Measurements from ENCODE around the gene TENM4.

The TENM4 gene

GRCh38 chr11:79102840-79103239 lies 338.0 kb downstream of the TENM4 start:
- DNase-seq = no peak

GRCh38 chr11:79101656-79102055 lies 339.2 kb downstream of the TENM4 start:
- no peak for DNase-seq

DNA sequence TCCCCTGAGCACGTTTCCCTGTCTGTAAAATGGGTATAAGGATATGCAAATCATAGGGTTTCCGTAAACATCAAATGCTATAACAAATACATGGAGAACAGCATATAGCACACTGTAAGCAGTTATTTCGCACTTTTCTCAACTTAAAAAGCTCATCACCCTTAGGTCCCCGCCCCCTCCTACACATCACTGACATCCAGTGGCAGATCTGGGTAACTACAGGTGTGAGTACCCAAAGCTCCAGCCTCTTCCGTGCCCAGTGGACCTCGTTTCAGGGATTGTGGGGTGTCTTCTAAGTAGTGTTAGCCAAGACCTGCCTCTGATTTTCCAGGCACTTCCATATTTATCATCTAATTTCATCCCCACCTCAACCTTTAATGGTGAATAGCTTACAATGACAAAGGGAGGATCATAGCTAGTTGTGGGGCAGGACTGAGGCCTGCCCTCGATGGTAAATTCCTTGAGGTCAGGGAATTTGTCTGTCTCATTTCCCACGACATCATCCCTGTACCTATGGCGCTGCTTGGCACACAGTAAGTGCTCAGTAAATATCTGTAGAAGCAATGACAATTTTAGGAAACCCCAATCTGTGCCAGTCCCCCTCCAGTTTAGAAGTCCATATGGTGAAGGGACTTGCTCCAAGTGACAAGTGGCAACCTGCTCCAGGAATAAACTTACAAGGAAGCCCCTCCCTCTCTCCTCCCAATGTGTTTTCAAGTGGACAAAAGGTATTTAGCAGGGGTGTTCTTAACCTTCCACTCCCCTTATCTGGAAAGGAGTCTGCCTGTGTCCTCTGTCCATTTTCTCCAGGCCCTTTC lies 340.5 kb downstream of the TENM4 start:
- peak; percentile 35 for DNase-seq

DNA sequence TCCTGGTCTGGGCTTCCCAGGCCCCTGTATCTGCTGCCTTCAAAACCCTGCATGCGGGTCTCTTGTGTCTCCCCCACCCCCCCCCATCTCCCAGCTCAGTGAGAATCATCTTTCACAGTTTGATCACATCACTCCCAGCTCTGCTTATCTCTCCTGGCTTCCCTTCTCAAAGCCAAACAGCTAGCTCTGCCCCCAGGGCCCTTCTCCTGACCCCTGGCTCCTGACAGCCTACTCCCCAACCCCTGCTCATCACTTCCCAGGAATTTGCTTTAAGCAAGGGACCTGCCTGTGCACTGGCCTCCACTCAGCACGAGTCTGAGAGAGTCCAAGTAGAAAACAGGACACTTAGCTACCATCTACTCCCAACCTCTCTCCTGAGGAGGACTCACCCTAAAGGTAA lies 342.7 kb downstream of the TENM4 start:
- DNase-seq = no peak

DNA sequence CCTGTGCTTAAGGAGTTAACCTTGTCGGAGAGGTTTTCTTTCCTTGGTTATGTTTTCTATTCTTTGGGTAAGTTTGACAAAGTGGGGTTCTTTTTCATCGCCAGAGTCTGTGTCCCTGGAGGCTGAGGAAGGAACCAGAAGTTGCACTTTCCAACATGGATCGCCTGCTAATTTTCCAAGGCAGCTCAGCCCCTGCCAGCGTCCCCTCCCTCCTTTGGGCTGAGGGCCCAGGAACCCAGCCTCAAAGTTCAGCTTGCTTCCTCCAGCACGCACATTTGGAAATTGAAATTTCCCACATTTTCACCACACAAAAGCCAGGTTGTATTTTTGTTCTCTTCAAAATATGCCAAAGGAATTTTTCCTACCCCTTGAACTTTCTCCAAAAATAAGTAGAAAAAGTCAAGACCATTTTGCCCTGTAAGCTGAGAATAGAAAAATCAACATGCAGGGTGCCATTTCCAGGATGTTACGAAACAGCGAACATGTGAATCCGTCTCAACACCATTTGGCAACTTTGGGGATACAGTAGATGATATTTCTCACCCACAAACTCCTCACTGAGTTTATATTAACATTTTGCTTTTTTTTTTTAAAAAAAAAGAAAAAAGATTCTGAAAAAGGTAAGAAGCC lies 343.5 kb downstream of the TENM4 start:
- DNase-seq = no peak

DNA sequence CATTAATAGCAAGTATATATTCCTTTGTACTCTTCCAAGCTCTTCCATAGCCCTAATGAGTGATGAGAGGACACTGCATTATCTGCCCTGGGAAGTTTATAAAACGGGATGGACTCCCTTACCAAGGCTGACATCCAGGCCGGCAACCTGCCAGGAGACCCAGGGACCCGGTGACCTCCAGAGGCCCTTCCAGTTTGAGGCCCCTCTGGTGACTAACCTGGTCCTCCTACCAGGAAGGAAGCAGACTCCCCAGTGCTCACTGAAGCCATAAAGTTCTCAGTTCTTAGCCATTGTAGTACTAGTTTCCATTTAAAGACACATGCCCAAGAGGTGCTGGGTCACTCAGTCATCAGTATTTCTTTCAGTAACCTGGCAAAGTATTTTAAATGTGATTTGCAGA lies 345.4 kb downstream of the TENM4 start:
- no peak for DNase-seq

DNA sequence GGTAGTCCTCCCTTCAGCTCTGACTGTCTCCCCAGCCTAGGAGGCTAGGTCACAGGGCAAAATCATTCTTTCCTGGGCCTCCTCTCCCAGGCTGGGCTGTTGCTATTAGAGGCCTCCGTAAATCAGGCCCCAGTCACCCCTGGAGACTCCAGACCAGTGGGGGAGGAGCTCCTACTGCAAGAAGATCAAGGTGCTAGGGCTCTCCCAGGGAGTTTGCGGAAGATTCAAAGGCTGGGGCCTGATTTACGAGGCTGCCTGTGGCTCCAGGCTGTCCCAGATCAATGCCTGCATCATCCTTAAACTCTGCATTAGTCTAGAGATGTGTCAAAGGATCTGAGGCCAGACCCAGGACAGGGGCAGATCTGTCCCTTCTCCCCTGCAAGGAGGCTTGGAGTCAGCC lies 346.2 kb downstream of the TENM4 start:
- DNase-seq = no peak

- peak; percentile 42 for DNase-seq
Observed at GRCh38 chr11:79092791-79093353, 348.0 kb downstream of the TENM4 start.

DNA sequence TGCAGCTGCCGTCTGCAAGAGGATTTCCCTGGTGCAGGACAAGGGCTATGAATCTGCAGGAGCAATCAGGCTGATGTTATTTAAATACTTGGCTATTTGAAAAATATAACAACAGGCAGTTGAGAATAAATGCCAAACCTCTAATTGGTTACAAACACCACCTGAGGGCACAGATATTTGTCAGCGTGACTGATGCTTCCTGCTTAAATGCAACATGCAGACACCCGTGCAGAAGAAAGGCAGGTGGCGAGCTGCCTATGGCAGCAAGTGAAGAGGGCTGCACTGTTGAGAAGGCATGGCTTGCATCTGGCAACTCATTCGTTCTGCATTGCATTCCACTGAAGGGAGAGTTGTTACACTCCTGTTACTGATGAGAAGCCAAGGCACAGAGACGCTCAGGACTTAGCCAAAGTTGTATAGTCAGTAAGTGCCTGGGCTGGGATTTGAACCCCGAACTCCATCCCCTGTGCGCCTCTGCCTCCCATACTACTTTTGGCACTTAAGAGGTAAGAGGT lies 350.6 kb downstream of the TENM4 start:
- DNase-seq = no peak

DNA sequence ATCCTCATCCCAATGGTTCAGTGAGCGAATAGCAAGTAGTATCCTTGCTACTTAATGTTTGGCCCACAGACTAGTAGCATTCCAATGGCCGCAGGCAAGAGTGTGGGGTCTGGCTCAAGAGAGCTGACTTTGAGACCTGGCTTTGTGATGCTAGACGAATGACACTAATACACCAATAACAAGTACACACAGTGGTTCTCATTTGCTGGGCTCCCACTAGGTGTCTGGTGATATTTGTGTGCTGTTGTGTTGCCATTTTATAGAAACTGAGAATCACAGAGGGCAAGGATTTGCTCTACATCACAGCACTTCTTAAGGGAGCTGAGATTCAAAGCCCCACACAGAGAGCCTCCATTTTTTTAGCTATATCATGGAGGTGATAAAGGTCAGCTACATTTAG lies 351.2 kb downstream of the TENM4 start:
- DNase-seq = no peak

DNA sequence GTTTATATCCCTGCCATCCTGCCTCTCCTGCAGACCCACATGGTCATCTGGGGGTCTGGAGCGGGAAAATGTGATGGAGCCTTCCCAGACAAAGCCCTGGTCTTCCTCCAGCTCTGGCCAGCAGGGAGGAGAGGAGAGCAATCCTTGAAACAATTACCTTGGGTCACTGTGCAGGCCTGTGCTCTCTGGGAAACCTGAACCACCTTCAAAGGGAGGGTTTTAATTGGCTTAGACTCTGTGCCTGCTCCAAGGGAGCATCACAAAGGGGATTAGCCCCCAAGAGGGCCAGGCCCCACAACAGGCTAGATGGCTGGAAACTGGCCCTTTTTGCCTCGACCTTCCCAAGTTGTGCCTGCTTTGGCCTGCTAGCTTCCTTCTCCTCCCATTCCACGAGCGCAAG lies 351.9 kb downstream of the TENM4 start:
- no peak for DNase-seq

DNA sequence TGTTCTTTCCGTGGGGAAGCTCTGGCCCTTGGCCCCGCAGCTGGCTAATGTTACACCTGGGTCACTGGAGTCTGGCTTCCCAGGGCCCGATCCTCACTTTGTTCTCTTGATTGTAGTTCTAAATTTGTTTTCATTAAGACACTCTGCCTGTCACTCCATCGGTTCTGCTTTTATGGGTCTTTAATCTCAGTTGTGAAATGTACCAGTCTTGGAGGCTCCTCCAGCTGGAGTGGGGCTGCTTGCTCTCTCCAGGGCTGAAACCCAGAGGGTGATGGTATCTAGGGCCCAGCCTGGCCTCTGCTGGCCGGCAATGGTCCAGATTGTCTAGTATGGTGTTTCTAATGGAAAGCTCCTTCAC lies 352.9 kb downstream of the TENM4 start:
- DNase-seq = no peak

DNA sequence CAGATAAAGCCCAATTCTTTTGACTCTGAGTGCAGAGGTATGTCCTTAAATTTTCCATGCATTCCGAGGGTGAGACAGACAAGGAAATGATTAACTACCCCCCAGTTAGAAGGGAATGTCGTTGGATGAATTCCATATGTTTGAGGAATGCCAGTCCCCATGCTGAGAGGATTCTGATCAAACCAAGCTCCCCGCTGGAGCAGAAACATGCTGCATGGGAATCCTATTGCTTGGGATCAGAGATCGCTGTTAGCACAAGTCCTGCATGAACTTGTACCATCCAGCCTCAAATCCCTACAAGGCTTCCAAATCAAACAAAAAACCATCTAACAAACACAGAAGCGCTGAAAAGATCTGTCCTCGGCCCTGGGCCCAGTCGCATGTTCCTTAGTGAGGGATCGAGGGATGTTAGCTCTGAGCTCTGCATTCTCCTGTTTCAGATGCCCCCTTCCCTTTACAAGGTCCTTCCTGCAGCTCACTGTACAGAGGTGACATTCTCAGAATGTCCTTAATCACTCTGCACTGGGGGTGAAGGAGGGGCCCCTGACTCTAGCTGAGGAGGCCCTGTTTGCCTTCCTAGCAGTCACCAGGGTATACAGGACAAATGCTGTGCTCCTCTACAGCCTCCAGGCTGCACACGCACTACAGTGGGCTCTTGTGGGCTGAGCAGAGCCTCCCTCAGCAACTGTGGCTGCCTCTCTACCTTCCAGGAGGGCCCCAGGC lies 353.4 kb downstream of the TENM4 start:
- no peak for DNase-seq

DNA sequence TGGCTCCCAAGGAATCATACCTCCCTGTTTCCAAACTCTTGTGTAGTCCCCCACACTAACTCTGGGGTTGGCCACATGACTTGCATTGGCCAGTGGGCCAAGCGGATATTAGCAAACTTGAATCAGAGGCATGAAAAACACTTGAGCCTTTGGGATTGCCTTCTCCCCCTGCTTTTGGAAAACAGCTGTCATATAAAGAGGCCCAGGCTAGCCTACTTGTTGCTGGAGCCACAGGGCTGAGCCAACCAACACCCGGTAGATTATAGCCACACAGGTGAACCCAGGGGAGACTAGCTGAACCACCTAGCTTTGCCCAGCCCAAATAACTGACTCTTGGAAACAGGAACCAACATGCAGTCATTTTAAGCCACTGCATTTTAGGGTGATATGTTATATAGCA lies 354.8 kb downstream of the TENM4 start:
- DNase-seq = no peak

- DNase-seq = no peak
Observed at GRCh38 chr11:79084382-79084781, 356.4 kb downstream of the TENM4 start.

GRCh38 chr11:79083352-79083751 lies 357.5 kb downstream of the TENM4 start:
- no peak for DNase-seq

- no peak for DNase-seq
Observed at GRCh38 chr11:79082907-79083306, 357.9 kb downstream of the TENM4 start.

- no peak for DNase-seq
Observed at GRCh38 chr11:79082280-79082679, 358.6 kb downstream of the TENM4 start.

- DNase-seq = no peak
Observed at GRCh38 chr11:79081471-79082031, 359.3 kb downstream of the TENM4 start.

DNA sequence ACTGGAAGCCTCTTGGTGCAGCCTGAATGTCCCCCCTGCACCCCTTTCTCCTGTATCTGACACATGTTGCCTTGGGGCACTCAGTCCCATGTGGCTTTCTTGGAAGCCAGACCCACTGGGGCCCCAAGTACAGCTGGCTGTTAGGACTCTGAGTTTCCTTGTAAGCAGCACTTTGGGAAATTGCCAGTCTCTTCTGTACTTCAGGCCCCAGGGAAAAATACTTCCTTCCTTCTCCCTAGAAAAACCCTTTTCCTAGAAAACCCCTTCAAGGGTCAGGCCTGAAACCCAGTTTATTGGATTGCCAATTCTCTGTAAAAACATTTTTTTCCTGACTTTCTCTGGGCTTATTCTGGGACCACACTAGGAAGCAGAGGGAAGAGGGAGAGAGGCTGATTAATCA lies 360.3 kb downstream of the TENM4 start:
- DNase-seq = no peak

DNA sequence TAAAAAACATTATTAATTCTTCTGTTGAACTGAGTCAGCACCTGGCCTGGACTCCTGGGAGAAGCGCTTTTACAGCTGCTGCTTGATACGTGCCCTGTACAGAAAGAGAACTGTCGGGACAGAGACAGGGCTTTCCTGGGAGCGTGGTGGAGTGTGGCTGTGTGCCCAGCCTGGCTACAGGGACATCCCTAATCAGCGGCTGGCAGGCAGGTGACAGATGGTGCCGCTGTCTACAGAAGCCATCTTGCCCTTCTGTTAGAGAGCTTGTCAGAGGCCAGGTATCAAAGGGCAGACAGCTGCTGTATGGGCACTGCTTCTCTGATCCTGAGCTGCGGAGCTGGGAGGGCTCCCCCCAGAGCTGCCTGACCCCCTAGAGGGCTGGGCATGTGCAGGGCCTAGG lies 361.8 kb downstream of the TENM4 start:
- no peak for DNase-seq

GRCh38 chr11:79078456-79078855 lies 362.4 kb downstream of the TENM4 start:
- DNase-seq = no peak

DNA sequence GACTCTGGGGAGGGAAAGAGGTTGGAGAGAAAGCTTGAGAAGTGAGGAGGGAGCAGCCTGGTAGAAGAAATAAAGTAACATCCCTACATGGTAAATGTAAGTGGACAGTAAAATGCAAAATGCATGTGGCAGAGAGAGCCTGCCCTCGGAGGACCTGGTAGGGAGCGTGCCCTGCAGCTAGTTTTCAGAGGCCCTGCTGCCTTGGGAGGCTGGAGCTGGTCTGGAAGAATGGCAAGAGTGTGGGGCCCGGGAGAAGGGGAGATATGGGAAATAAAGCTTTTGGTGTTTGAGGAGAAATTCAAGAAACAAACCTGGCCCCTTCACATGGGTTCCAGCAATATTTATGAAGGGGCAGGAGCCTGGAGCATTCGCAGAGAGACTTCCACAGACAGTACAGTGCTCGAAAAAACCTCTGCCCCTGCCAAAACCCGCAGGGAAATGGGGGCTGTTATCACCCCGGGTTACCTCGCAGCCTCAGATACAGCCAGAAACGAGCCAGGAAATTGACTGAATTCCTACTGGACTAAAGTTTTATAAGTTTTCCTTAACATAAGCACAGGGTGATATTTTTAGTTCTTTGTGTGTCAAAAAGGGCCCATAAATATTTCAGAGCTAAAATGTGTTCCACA lies 363.0 kb downstream of the TENM4 start:
- DNase-seq = no peak
